ENCODE data around the gene MT1M.

- no peak for TF ChIP-seq CTCF (conservative IDR thresholded peaks at IDR 0.05)
- TF ChIP-seq EZH2 (IDR thresholded peaks at IDR 0.05; ENCODE audit: low read depth): no peak
Observed at GRCh38 chr16:56588781-56589140, 43.7 kb upstream of the MT1M start.

All from PC-9 (cell line).